Measurements from ENCODE around the gene HAUS3.

HAUS3 gene

DNA sequence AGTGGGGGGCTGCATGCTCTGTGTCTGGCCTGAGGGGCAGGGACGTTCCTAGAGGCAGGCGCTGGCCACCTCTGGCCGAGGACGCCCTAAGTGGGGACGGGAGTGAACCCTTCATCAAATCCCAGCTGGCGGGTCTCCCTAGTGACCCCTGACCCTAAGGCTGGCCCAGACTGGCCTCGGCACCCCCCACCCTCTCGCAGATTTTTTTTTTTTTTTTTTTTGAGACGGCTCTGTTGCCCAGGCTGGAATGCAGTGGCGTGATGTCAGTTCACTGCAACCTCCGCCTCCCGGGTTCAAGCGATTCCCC is 21.0 kb upstream of the HAUS3 start:
- DNase-seq = no peak

DNA sequence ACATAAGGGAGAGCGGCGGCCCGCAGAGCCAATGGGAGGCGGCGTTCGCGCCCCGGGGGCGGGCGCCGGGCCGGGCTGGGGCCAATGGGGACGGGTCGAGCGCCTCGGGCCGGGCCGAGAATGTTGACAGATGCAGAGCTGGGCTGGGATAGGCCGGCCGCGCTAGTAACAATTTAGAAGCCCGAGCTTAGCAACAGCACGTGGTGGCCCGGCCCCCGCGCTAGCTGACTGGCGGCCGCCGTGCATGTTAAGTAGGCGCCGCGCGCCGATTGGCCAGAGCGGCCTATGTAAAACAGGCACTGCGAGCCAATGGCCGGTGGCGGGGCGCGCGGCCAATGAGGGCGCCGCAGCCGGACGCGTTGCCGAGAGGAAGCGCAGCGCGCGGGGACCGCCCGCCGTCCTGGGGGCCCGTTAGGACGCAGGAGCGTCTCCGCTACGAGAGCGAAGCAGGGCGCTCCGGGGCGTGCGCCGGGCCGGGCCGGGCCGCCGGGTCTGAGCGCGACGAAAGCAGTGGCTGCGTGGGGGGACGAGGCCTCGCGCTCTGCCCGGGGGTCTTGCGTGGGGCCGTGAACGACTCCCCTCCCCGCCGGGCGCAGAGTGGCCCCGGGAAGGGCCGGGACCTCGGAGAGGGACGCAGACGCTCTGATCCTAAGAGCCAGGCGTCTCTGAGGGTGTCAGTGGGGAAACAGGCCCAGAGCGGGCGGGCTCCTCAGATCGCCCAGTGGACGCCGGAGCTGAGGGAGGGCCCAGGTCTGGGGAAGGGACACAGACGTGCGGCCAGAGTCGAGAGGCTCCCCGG is 20.4 kb upstream of the HAUS3 start:
- peak; percentile 100 for DNase-seq

- no peak for DNase-seq
Measured at GRCh38 chr4:2261853-2262144, 19.9 kb upstream of the HAUS3 start, which contains the start of gene MXD4. TSS of gene MXD4 (minus strand) at chr4:2262109. CDS start at chr4:2261980, 129 bp downstream.

GRCh38 chr4:2261110-2261852 is 19.4 kb upstream of the HAUS3 start:
- peak; percentile 64 to 89 (median 75) for DNase-seq

GRCh38 chr4:2260344-2261109 is 18.6 kb upstream of the HAUS3 start:
- no peak for DNase-seq

- DNase-seq = no peak
Measured at GRCh38 chr4:2259541-2260343, 17.8 kb upstream of the HAUS3 start.

- no peak for DNase-seq
Measured at GRCh38 chr4:2259036-2259540, 17.2 kb upstream of the HAUS3 start.

- DNase-seq = no peak
Measured at GRCh38 chr4:2258091-2259035, 16.4 kb upstream of the HAUS3 start.

- no peak for DNase-seq
Measured at GRCh38 chr4:2257361-2258081, 15.6 kb upstream of the HAUS3 start.

- DNase-seq = no peak
Measured at GRCh38 chr4:2256781-2257191, 14.9 kb upstream of the HAUS3 start.

DNA sequence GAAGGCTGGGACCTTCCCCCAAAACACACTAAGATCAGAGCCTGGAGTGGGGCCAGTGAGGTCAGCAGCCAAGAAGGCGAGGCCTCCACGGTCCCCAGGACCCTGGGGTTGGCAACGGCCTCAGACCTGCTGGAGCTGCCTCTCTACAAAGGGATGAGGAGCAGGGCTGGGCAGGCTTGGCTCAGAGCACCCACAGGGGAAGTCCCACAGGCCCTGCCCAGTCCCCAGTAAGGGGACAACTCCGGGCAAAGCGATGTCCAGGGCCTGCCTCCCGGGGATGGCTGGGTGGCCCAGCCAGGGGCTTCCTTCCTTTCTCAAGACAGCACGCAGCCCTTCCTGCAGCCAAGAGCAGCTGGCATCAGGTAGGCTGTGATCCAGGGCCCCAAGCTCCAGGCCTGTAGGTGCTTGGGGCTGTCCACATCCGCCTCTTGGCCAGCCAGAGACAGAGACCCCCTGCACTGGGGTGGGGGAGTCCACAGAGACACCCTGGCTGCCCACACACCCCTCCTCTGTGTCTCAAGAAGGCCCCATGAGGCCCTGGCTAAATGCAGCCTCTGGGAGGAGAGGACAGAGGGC is 14.3 kb upstream of the HAUS3 start:
- no peak for DNase-seq

- no peak for DNase-seq
Measured at GRCh38 chr4:2255501-2256155, 13.7 kb upstream of the HAUS3 start.

GRCh38 chr4:2254665-2255500 is 13.0 kb upstream of the HAUS3 start:
- DNase-seq = no peak

DNA sequence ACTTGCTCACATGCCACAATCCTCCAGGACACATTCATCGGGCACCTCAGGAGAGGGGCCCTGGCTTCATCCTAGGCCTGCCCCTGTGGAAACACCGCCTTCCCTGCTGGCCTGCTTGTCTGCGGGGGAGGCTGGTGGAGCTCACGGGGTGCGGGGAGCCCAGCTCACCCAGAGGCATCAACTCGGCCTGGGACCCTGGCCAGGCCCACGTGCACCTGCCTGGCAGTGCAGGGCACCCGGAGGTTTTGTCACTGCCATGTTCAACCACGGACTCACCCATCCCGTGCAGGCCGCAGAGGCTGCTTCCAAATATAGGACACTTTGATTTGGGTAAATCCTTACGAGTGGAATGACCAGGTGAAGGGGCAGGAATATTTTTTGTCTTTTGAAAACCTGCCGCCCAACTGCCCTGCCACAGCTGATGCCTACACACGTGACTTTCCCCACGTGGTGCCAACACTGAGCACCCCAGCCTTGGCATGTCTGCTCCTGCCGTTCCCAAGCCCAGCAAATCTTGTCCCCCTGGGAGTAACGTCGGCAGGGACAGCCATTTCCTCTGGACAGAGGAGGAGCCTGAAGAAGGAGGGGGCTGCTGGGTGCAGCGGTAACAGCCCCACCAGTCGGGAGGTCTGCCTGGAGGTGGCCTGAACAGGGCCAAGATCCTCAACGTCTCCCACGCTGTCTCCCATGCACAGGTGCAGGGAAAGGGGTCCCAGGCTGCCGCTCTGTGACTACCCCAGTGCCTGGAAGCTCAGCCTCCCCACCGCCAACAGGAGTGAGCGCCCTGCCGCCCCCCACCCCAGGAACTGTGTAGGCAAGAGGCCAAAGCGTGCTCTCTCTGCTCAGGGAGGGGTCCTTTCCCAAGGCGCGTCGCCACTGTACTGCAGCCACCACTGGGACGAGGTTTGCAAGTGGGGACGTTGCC is 11.5 kb upstream of the HAUS3 start:
- DNase-seq = no peak

DNA sequence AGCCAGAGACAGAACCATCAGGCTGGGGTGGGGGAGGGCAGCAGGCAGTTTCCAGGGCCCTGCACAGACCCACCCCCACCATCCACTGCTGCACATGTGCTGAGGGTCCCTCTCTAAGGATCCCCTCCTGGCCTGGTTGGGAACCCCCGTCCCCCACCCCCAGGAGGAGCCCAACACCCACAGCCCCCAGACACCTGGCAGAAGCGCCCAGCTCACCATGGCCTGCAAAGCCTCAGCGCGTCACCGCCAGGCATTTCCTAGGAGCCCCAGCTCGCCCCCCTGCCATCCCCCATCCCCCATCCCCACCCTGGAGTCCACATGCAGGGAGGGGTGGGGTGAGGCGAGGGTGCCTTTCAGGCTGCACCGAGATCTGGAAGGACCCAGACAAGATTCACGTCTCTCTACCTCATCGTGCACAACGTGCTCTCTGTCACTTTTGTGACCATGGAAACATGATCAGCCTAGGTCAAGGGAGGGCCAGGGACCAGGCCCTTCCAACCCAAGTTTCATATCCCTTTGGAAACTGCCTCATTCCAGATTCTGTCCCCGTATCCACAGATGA is 10.7 kb upstream of the HAUS3 start:
- DNase-seq = no peak

GRCh38 chr4:2251795-2252529 is 10.0 kb upstream of the HAUS3 start:
- no peak for DNase-seq
